H1 (cell line): ENCODE results near the gene GRK7.

Source experiments
- ATF3 ChIP-seq: IDR thresholded peaks from 2 replicates; pipeline ENCODE4 v1.6.1; 2011; ENCODE audit warnings: low read depth, mild to moderate bottlenecking, low read length; ENCODE audit not compliant: insufficient read depth
- CHD2 ChIP-seq: IDR thresholded peaks from 2 replicates; pipeline ENCODE4 v1.6.1; 2012; ENCODE audit warnings: low read length, improper control_type of control experiment
- CTCF ChIP-seq, 3 experiments: IDR thresholded peaks; 1 replicate in 2 of 3; 2 replicates in 1 of 3; pipeline versions ENCODE4 v1.5.1 to v1.6.1; 2011; ENCODE audit warnings: low read length in 3 of 3, mild to moderate bottlenecking in 3 of 3, inconsistent platforms in 2 of 3, low read depth in 1 of 3, moderate library complexity in 1 of 3; ENCODE audit not compliant: insufficient read depth in 1 of 3; ENCODE audit errors: control extremely low read depth in 1 of 3
- EZH2 ChIP-seq: fragments of 200-600 bp; sonication (generic); IDR thresholded peaks from 2 replicates; pipeline ENCODE4 v1.7.1; 2012; ENCODE audit warnings: low read depth, mild to moderate bottlenecking, moderate library complexity, low read length, inconsistent platforms; ENCODE audit not compliant: severe bottlenecking
- JUN ChIP-seq: IDR thresholded peaks from 2 replicates; pipeline ENCODE4 v1.6.1; 2011; ENCODE audit warnings: low read depth, mild to moderate bottlenecking, improper control_type of control experiment, low read length
- POLR2A ChIP-seq, 2 experiments: IDR thresholded peaks; 1 replicate in 1 of 2; 2 replicates in 1 of 2; pipeline ENCODE4 v1.6.1; 2011; ENCODE audit warnings: low read depth in 2 of 2, low read length in 2 of 2, mild to moderate bottlenecking in 2 of 2; ENCODE audit errors: control extremely low read depth in 1 of 2
- RAD21 ChIP-seq, 2 experiments: IDR thresholded peaks in 1 of 2; conservative IDR thresholded peaks in 1 of 2; 2 replicates each; pipeline ENCODE4 v1.6.1; 2011; ENCODE audit warnings: low read depth in 2 of 2, low read length in 2 of 2, improper control_type of control experiment in 1 of 2, inconsistent platforms in 1 of 2, mild to moderate bottlenecking in 1 of 2, moderate library complexity in 1 of 2
- SIN3A ChIP-seq, 2 experiments: IDR thresholded peaks in 1 of 2; conservative IDR thresholded peaks in 1 of 2; 2 replicates each; pipeline ENCODE4 v1.6.1; 2011 to 2012; ENCODE audit warnings: low read length in 2 of 2, improper control_type of control experiment in 1 of 2, low read depth in 1 of 2, mild to moderate bottlenecking in 1 of 2
- SP1 ChIP-seq: IDR thresholded peaks from 2 replicates; pipeline ENCODE4 v1.6.1; 2011; ENCODE audit warnings: low read depth, low read length

DNA sequence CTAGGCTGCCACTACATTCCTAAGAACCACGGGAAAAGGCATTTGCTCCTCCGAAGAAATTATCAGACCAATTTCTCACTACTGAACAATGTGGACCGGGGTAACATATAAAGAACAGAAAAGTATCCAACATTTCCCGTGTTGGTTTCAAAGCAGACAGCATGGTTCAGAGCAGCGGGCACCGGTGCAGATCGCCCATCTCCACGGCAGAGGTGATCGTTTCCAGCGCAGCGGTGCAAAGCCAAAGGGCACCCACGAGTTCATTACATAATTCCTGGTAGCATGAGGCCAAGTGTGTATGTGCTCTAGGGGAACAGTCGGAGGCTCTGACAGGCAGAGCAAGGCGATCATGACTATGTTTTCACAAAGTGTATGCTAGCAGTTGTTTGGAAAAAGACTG, 13.2 kb downstream of the GRK7 start:
- no peak for TF ChIP-seq POLR2A (IDR thresholded peaks at IDR 0.05; ENCODE audit: control extremely low read depth in 1 of 2, low read depth in 2 of 2, low read length in 2 of 2)
- TF ChIP-seq RAD21 (IDR thresholded peaks at IDR 0.05 in 1 of 2, conservative IDR thresholded peaks at IDR 0.05 in 1 of 2; ENCODE audit: low read depth in 2 of 2, low read length in 2 of 2), result no peak
- TF ChIP-seq ATF3, result no peak
- TF ChIP-seq CHD2, result no peak
- no peak for TF ChIP-seq JUN
- TF ChIP-seq EZH2, result no peak
- no peak for TF ChIP-seq CTCF (IDR thresholded peaks at IDR 0.05; ENCODE audit: control extremely low read depth in 1 of 3, insufficient read depth in 1 of 3, low read depth in 1 of 3, low read length in 3 of 3)
- no peak for TF ChIP-seq SP1
- TF ChIP-seq SIN3A (conservative IDR thresholded peaks at IDR 0.05 in 1 of 2, IDR thresholded peaks at IDR 0.05 in 1 of 2; ENCODE audit: low read depth in 1 of 2, low read length in 2 of 2), result no peak
